BE2C (cell line): Measurements from ENCODE around the gene MAML2.

Experiments
- DNase-seq: peaks from one replicate; pipeline ENCODE4 v3.0.0-alpha.2; 2020
- H3K27me3 ChIP-seq: fragments of 250-450 bp; sonication (Bioruptor Pico); 2 replicates; pipeline ENCODE4 v1.5.1; 2020; ENCODE audit warnings: mild to moderate bottlenecking
- H3K36me3 ChIP-seq: fragments of 250-450 bp; sonication (Bioruptor Pico); 2 replicates; pipeline ENCODE4 v1.5.1; 2020; ENCODE audit warnings: mild to moderate bottlenecking
- H3K4me1 ChIP-seq: fragments of 250-450 bp; sonication (Bioruptor Pico); 2 replicates; pipeline ENCODE4 v1.5.1; 2020
- H3K4me3 ChIP-seq: 2 replicates; pipeline ENCODE4 v1.5.1; 2011; ENCODE audit warnings: low read depth, low read length
- H3K9me3 ChIP-seq: fragments of 250-450 bp; sonication (Bioruptor Pico); 2 replicates; pipeline ENCODE4 v1.5.1; 2020
- CTCF ChIP-seq: IDR thresholded peaks from 2 replicates; pipeline ENCODE4 v1.5.1; 2012; ENCODE audit warnings: mild to moderate bottlenecking, low read depth, low read length

The MAML2 gene

GRCh38 chr11:96137373-96137772 is 205.6 kb downstream of the MAML2 start:
- Histone ChIP-seq H3K9me3 (no peaks in the 10 kb centered on the region), H3K27me3 (no peaks in the 10 kb centered on the region), H3K4me3 (no peak overlapping the region), H3K36me3 (no peaks in the 10 kb centered on the region), H3K4me1 (peaks cover 13% of the 10 kb centered on the region)
- TF ChIP-seq CTCF = no peak
- no peak for DNase-seq

GRCh38 chr11:96136613-96137298 is 206.2 kb downstream of the MAML2 start:
- no peak for DNase-seq
- no peaks in the 10 kb centered on the region for H3K36me3 ChIP-seq
- H3K27me3 ChIP-seq = no peaks in the 10 kb centered on the region
- no peak for TF ChIP-seq CTCF
- H3K4me3 ChIP-seq = no peak overlapping the region
- H3K9me3 ChIP-seq = no peaks in the 10 kb centered on the region
- peaks cover 13% of the 10 kb centered on the region for H3K4me1 ChIP-seq

- no peaks in the 10 kb centered on the region for H3K27me3 ChIP-seq
- no peak for DNase-seq
- H3K9me3 ChIP-seq = no peaks in the 10 kb centered on the region
- no peaks in the 10 kb centered on the region for H3K36me3 ChIP-seq
- H3K4me1 ChIP-seq = peaks cover 3% of the 10 kb centered on the region; the same call in 1 of the 2 replicates
- H3K4me3 ChIP-seq = no peak overlapping the region
- no peak for TF ChIP-seq CTCF
Observed at GRCh38 chr11:96134602-96135001, 208.4 kb downstream of the MAML2 start.

- Histone ChIP-seq H3K9me3 (no peaks in the 10 kb centered on the region), H3K4me3 (no peak overlapping the region), H3K36me3 (no peaks in the 10 kb centered on the region), H3K4me1 (peaks cover 15% of the 10 kb centered on the region), H3K27me3 (no peaks in the 10 kb centered on the region)
- no peak for TF ChIP-seq CTCF
- DNase-seq = no peak
Observed at GRCh38 chr11:96132437-96132836, 210.6 kb downstream of the MAML2 start.

GRCh38 chr11:96130061-96130620 is 212.9 kb downstream of the MAML2 start:
- peaks cover 29% of the 10 kb centered on the region for H3K4me1 ChIP-seq
- no peak for DNase-seq
- H3K9me3 ChIP-seq = no peaks in the 10 kb centered on the region
- H3K4me3 ChIP-seq = no peak overlapping the region
- H3K27me3 ChIP-seq = no peaks in the 10 kb centered on the region
- H3K36me3 ChIP-seq = no peaks in the 10 kb centered on the region
- no peak for TF ChIP-seq CTCF

- H3K4me3 ChIP-seq = no peak overlapping the region
- no peaks in the 10 kb centered on the region for H3K27me3 ChIP-seq
- H3K36me3 ChIP-seq = no peaks in the 10 kb centered on the region
- DNase-seq = peak; percentile 16
- no peak for TF ChIP-seq CTCF
- H3K4me1 ChIP-seq = peaks cover 35% of the 10 kb centered on the region
- H3K9me3 ChIP-seq = no peaks in the 10 kb centered on the region
Observed at GRCh38 chr11:96127596-96127959, 215.4 kb downstream of the MAML2 start.
